Activated CD8-positive, alpha-beta memory T cell treated with anti-CD3 and anti-CD28 coated beads, Interleukin-2, amount 50 U/mL, for 48 hours (primary cell): ENCODE data around the gene CDX1.

Experiments used
- DNase-seq: peaks from one replicate; pipeline ENCODE4 v3.0.0-alpha.2; 2020

CDX1 gene

GRCh38 chr5:150131978-150132694 is 34.4 kb upstream of the CDX1 start:
- no peak for DNase-seq

- no peak for DNase-seq
Observed at GRCh38 chr5:150132740-150133139, 33.8 kb upstream of the CDX1 start.

- DNase-seq: no peak
Observed at GRCh38 chr5:150133581-150134197, 32.9 kb upstream of the CDX1 start.

- DNase-seq: no peak
Observed at GRCh38 chr5:150134198-150134588, 32.4 kb upstream of the CDX1 start.

- no peak for DNase-seq
Observed at GRCh38 chr5:150135557-150136304, 30.8 kb upstream of the CDX1 start.

- no peak for DNase-seq
Observed at GRCh38 chr5:150136305-150137167, 30.0 kb upstream of the CDX1 start.

- no peak for DNase-seq
Observed at GRCh38 chr5:150137168-150137957, 29.2 kb upstream of the CDX1 start.

GRCh38 chr5:150137997-150138396 is 28.6 kb upstream of the CDX1 start:
- no peak for DNase-seq

GRCh38 chr5:150138551-150139265 is 27.9 kb upstream of the CDX1 start:
- no peak for DNase-seq

- DNase-seq: no peak
Observed at GRCh38 chr5:150139334-150139733, 27.2 kb upstream of the CDX1 start.

- no peak for DNase-seq
Observed at GRCh38 chr5:150140830-150141229, 25.7 kb upstream of the CDX1 start.

GRCh38 chr5:150141544-150142184 is 24.9 kb upstream of the CDX1 start:
- DNase-seq: no peak

GRCh38 chr5:150142185-150142958 is 24.2 kb upstream of the CDX1 start:
- no peak for DNase-seq

- DNase-seq: no peak
Observed at GRCh38 chr5:150142959-150143349, 23.6 kb upstream of the CDX1 start.

- no peak for DNase-seq
Observed at GRCh38 chr5:150143350-150144245, 23.0 kb upstream of the CDX1 start.

GRCh38 chr5:150144246-150144801 is 22.3 kb upstream of the CDX1 start:
- no peak for DNase-seq

- DNase-seq: no peak
Observed at GRCh38 chr5:150144879-150145278, 21.7 kb upstream of the CDX1 start.

- DNase-seq: no peak
Observed at GRCh38 chr5:150146235-150146634, 20.3 kb upstream of the CDX1 start.
